Neutrophil (primary cell): ENCODE data around the gene DNM2.

Source experiments
- H3K27ac ChIP-seq: fragments of 200-600 bp; sonication (generic); 2 replicates; pipeline ENCODE4 v1.5.1; 2016; ENCODE audit warnings: mild to moderate bottlenecking, moderate library complexity
- H3K27me3 ChIP-seq: fragments of 200-600 bp; sonication (generic); 2 replicates; pipeline ENCODE4 v1.6.0; 2016; ENCODE audit warnings: mild to moderate bottlenecking
- H3K36me3 ChIP-seq: fragments of 200-600 bp; sonication (generic); 2 replicates; pipeline ENCODE4 v1.5.1; 2017
- H3K4me1 ChIP-seq, 2 experiments: fragments of 200-600 bp in 1 of 2; sonication (generic) in 1 of 2; 1 replicate in 1 of 2; 2 replicates in 1 of 2; pipeline versions ENCODE4 v1.5.1 to v1.6.1; 2013 to 2016; ENCODE audit warnings: low read depth in 1 of 2, low read length in 1 of 2, mild to moderate bottlenecking in 1 of 2, moderate library complexity in 1 of 2; ENCODE audit not compliant: control insufficient read depth in 1 of 2, insufficient read depth in 1 of 2
- H3K4me3 ChIP-seq, 2 experiments: fragments of 200-600 bp in 1 of 2; sonication (generic) in 1 of 2; 1 replicate in 1 of 2; 2 replicates in 1 of 2; pipeline ENCODE4 v1.5.1; 2013 to 2016; ENCODE audit warnings: low read depth in 1 of 2, low read length in 1 of 2, mild to moderate bottlenecking in 1 of 2, moderate library complexity in 1 of 2
- H3K9me3 ChIP-seq: fragments of 200-600 bp; sonication (generic); 2 replicates; pipeline ENCODE4 v1.5.1; 2016
- CTCF ChIP-seq: fragments of 200-600 bp; sonication (generic); IDR thresholded peaks from 2 replicates; pipeline ENCODE4 v1.5.1; 2016; ENCODE audit warnings: antibody characterized with exemption

The DNM2 gene

GRCh38 chr19:10797541-10798256, 79.8 kb downstream of the DNM2 start:
- H3K4me1 ChIP-seq: no peaks in the 10 kb centered on the region
- H3K9me3 ChIP-seq: no peaks in the 10 kb centered on the region
- H3K36me3 ChIP-seq: peaks cover 97% of the 10 kb centered on the region
- no peaks in the 10 kb centered on the region for H3K27me3 ChIP-seq
- no peak for TF ChIP-seq CTCF
- no peak overlapping the region for H3K4me3 ChIP-seq
- no peak overlapping the region for H3K27ac ChIP-seq

GRCh38 chr19:10800488-10800887, 82.6 kb downstream of the DNM2 start:
- Histone ChIP-seq H3K4me1 (peaks cover 14 to 15% of the 10 kb centered on the region in 2 experiments), H3K9me3 (no peaks in the 10 kb centered on the region), H3K27ac (peak overlapping the region; percentile 33), H3K4me3 (no peak overlapping the region), H3K36me3 (peaks cover 91% of the 10 kb centered on the region), H3K27me3 (no peaks in the 10 kb centered on the region)
- TF ChIP-seq CTCF: no peak

- Histone ChIP-seq H3K27ac (peak overlapping the region; percentile 91), H3K4me3 (no peak overlapping the region), H3K36me3 (peaks cover 71% of the 10 kb centered on the region)
Observed at GRCh38 chr19:10802479-10802878, 84.6 kb downstream of the DNM2 start.

GRCh38 chr19:10803252-10803651, 85.4 kb downstream of the DNM2 start:
- no peak overlapping the region for H3K4me3 ChIP-seq
- H3K4me1 ChIP-seq: peaks cover 33% of the 10 kb centered on the region in 2 experiments
- H3K36me3 ChIP-seq: peaks cover 63% of the 10 kb centered on the region
- no peak for TF ChIP-seq CTCF
- H3K9me3 ChIP-seq: no peaks in the 10 kb centered on the region
- peak overlapping the region; percentile 91 for H3K27ac ChIP-seq
- H3K27me3 ChIP-seq: no peaks in the 10 kb centered on the region

More at GRCh38 chr19:10802479-10802878, 84.6 kb downstream of the DNM2 start:
- Histone ChIP-seq H3K27me3 (no peaks in the 10 kb centered on the region), H3K9me3 (no peaks in the 10 kb centered on the region), H3K4me1 (peaks cover 30 to 31% of the 10 kb centered on the region in 2 experiments)
- no peak for TF ChIP-seq CTCF

- Histone ChIP-seq H3K9me3 (no peaks in the 10 kb centered on the region), H3K27me3 (no peaks in the 10 kb centered on the region), H3K4me3 (peak overlapping the region; percentile 43 to 53), H3K27ac (peak overlapping the region; percentile 91), H3K4me1 (peaks cover 52% of the 10 kb centered on the region in 2 experiments), H3K36me3 (peaks cover 45% of the 10 kb centered on the region)
- TF ChIP-seq CTCF: no peak
Observed at GRCh38 chr19:10805065-10805757, 87.3 kb downstream of the DNM2 start.
